HFFc6 (cell line): ENCODE data around the gene PRKAG2. TPM values are rescaled to one million over a fixed set of nuclear protein-coding genes. Genes with fewer than 3 reads are reported as not detected.

Source experiments
- DNase-seq: peaks from one replicate; pipeline ENCODE4 v3.0.0-alpha.2; 2018
- H3K27ac Mint-ChIP-seq: 2 replicates; pipeline ENCODE4 v1.8.0; 2020; ENCODE audit warnings: mild to moderate bottlenecking, mixed read lengths
- H3K27me3 Mint-ChIP-seq: 2 replicates; pipeline ENCODE4 v1.8.0; 2021; ENCODE audit warnings: mild to moderate bottlenecking, moderate library complexity, mixed read lengths; ENCODE audit not compliant: insufficient read depth
- H3K36me3 Mint-ChIP-seq: 2 replicates; pipeline ENCODE4 v1.8.0; 2021; ENCODE audit warnings: low read depth, mixed read lengths
- H3K4me1 Mint-ChIP-seq: 2 replicates; pipeline ENCODE4 v1.8.0; 2020; ENCODE audit warnings: low read depth, mixed read lengths
- H3K4me3 Mint-ChIP-seq: 2 replicates; pipeline ENCODE4 v1.8.0; 2020; ENCODE audit warnings: mild to moderate bottlenecking, moderate library complexity, mixed read lengths
- H3K9me3 Mint-ChIP-seq: 2 replicates; pipeline ENCODE4 v1.8.0; 2020; ENCODE audit warnings: mild to moderate bottlenecking, mixed read lengths
- CTCF ChIP-seq: fragments of 200-600 bp; sonication (generic); IDR thresholded peaks from 2 replicates; pipeline ENCODE4 v1.5.0; 2021; ENCODE audit warnings: antibody characterized with exemption, mild to moderate bottlenecking
- total RNA-seq, 6 experiments: library from RNA; stranded (reverse); fragmentation: NEBNext Ultra II Directional; extraction: Animal tissue kit (Norgen Biotek cat#: 25700); gene quantifications; 2 replicates in 1 of 6; 3 replicates in 5 of 6; pipeline ENCODE4 v1.2.3, GENCODE V29; 2021

The PRKAG2 gene
- total RNA-seq, 6 experiments from 2014 or later = 15.1 to 19.2 (median 18.4) TPM

GRCh38 chr7:151550656-151551286, 326.1 kb downstream of the PRKAG2 start:
- Mint-ChIP-seq H3K4me3 (no peak overlapping the region), H3K27me3 (peaks cover 27% of the 10 kb centered on the region), H3K4me1 (peaks cover 12% of the 10 kb centered on the region; the same call in 1 of the 2 replicates), H3K9me3 (no peaks in the 10 kb centered on the region), H3K27ac (no peak overlapping the region), H3K36me3 (no peaks in the 10 kb centered on the region)
- TF ChIP-seq CTCF = no peak
- no peak for DNase-seq

GRCh38 chr7:151549644-151550043, 327.3 kb downstream of the PRKAG2 start:
- Mint-ChIP-seq H3K27me3 (peaks cover 34% of the 10 kb centered on the region), H3K4me1 (peaks cover 12% of the 10 kb centered on the region; the same call in 1 of the 2 replicates), H3K9me3 (no peaks in the 10 kb centered on the region), H3K4me3 (no peak overlapping the region), H3K36me3 (no peaks in the 10 kb centered on the region), H3K27ac (no peak overlapping the region)
- TF ChIP-seq CTCF = no peak
- DNase-seq = no peak

GRCh38 chr7:151549083-151549482, 327.8 kb downstream of the PRKAG2 start:
- no peak overlapping the region for H3K27ac Mint-ChIP-seq
- peaks cover 39% of the 10 kb centered on the region for H3K27me3 Mint-ChIP-seq
- no peaks in the 10 kb centered on the region for H3K9me3 Mint-ChIP-seq
- no peak for TF ChIP-seq CTCF
- H3K4me1 Mint-ChIP-seq = peaks cover 12% of the 10 kb centered on the region; the same call in 1 of the 2 replicates
- H3K4me3 Mint-ChIP-seq = no peak overlapping the region
- DNase-seq = no peak
- H3K36me3 Mint-ChIP-seq = no peaks in the 10 kb centered on the region

DNA sequence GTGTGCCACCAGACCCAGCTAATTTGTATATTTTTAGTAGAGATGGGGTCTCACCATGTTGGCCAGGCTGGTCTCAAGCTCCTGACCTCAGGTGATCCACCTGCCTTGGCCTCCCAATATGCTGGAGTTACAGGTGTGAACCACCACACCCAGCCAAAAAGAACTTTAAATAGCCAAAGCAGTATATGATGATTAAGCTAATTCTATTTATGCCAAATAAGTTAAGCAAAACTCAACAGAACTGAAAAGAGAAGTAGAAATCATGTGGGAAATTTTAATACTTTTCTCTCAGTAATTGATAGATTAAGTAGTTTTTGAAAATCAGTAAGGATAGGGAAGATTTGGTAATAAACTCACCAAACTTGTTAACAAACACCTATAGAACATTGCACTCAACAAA, 332.7 kb downstream of the PRKAG2 start:
- no peak for TF ChIP-seq CTCF
- Mint-ChIP-seq H3K9me3 (no peaks in the 10 kb centered on the region), H3K4me1 (peaks cover 4% of the 10 kb centered on the region), H3K4me3 (no peak overlapping the region), H3K36me3 (no peaks in the 10 kb centered on the region), H3K27me3 (peaks cover 55% of the 10 kb centered on the region), H3K27ac (no peak overlapping the region)
- no peak for DNase-seq

DNA sequence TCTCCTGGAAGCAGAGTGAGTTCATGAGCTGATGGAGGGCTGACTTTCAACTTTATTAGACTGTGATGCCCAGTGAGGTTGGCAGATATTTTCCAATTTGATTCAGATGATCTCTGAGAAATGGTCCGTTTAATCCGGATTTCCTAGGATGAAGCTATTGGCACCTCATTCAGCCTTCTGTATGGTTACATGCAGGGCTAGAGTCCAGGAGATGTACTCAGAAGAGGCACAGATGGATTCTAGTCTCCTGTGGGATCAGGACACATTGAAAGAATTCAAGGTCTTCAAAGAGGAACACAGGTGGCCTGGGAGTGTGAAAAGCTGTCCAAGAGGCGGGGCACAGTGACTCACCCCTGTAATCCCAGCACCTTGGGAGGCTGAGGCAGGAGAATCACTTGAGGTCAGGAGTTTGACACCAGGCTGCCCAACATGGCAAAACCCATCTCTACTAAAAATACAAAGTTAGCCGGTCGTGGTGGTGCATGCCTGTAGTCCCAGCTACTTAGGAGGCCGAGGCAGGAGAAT, 334.2 kb downstream of the PRKAG2 start:
- Mint-ChIP-seq H3K9me3 (no peaks in the 10 kb centered on the region), H3K36me3 (no peaks in the 10 kb centered on the region), H3K27ac (no peak overlapping the region), H3K4me1 (peaks cover 19% of the 10 kb centered on the region), H3K27me3 (peaks cover 49% of the 10 kb centered on the region), H3K4me3 (no peak overlapping the region)
- no peak for TF ChIP-seq CTCF
- no peak for DNase-seq
